HG03460 (cell line): ENCODE data around the gene CDK11B.

Experiments
- ATAC-seq: cut with Tn5 transposase; IDR thresholded peaks from one replicate; pipeline ENCODE4 v1.9.1; 2021; ENCODE audit not compliant: unreplicated experiment

Gene CDK11B

GRCh38 chr1:1617516-1617915, 41.3 kb downstream of the CDK11B start:
- ATAC-seq: no peak

DNA sequence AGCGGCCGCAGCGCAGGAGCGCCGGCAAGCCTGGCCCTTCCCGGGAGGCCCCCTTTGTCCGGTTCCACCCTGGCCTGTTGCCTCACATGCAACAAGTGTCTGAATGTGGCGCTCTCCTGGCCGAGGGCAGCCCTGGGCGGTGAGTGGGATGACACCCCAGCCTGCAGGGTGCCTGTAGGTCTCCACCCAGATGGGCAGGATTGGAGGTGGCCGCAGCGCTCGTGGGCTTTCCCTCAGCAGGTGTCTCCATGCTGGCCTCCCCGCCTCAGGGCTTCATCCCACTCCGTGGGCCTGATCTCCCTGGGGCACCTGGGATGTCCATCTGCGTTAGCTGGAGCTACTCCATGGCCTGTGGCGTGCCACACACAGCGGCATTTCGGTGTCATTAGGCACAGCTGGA, 42.0 kb downstream of the CDK11B start:
- no peak for ATAC-seq

DNA sequence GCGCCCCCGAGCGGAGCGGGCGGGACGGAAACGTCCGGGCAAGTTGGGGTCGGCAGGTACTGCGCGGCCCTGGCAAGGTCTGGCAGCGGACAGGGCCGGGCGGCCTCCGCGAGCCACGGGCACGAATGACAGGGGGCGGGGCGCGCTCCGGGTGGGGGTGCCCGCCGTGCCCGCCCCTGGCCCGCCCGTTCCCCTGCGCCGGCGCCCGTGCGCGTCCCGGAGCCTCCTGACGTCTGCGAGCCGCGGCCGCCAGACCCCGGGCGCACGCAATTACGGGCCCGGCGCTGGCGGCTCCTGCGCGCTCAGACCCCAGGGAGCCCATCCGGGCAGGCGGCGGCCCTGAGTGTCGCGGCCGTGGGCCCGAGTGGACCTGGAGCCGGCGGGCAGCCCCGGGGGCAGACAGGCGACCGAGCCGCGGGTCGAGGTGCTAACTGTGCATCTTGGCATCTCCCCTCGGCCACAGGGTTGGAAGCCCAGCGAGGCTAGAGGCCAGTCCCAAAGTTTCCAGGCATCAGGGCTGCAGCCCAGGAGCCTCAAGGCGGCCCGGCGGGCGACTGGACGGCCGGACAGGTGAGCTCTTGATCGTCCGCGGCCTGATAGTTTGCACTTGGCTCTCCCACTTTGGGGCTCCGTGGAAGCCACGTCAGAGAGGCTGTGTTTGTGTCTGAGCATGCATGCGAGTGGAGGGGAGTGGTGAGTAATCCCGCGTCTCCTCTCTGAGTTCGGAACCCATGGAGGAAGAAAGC, 42.6 kb downstream of the CDK11B start:
- ATAC-seq: peak; percentile 38

GRCh38 chr1:1615256-1616044, 43.4 kb downstream of the CDK11B start, which contains the start of gene MIB2:
MIB2 (plus strand) TSS chr1:1615500; CDS start chr1:1623453, 7,953 bp downstream.
- peak; percentile 79 for ATAC-seq

- no peak for ATAC-seq
These were observed 43.9 kb downstream of the CDK11B start for GRCh38 chr1:1614954-1615255.

- no peak for ATAC-seq
These were observed 44.4 kb downstream of the CDK11B start for GRCh38 chr1:1614204-1614953.

DNA sequence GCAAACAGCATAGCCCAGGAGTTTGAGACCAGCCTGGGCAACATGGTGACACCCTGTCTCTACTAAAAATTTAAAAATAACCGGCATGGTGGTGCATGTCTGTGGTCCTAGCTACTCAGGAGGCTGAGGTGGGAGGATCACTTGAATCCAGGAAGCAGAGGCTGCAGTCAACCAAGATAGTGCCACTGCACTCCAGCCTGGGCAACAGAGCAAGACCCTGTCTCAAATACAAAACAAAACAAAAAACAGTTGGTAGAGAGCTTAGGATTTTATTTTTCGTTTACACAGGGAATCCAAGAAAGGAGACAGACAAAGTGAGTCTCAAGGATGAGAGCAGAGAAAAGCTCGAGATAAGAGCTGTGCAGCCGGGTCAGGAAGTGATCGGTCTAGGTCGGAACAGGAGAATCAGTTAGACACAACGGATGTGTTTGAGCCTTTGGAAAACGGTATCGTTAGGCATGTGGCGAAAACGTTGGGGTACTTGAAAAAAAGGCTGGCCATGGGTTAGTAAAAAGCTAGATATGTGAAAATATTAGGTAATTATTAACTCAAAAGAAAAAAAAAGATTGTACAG, 45.2 kb downstream of the CDK11B start:
- no peak for ATAC-seq

- no peak for ATAC-seq
These were observed 46.8 kb downstream of the CDK11B start for GRCh38 chr1:1612104-1612400.

GRCh38 chr1:1610796-1611195, 48.0 kb downstream of the CDK11B start:
- ATAC-seq: no peak

- ATAC-seq: no peak
These were observed 48.9 kb downstream of the CDK11B start for GRCh38 chr1:1609822-1610485.

DNA sequence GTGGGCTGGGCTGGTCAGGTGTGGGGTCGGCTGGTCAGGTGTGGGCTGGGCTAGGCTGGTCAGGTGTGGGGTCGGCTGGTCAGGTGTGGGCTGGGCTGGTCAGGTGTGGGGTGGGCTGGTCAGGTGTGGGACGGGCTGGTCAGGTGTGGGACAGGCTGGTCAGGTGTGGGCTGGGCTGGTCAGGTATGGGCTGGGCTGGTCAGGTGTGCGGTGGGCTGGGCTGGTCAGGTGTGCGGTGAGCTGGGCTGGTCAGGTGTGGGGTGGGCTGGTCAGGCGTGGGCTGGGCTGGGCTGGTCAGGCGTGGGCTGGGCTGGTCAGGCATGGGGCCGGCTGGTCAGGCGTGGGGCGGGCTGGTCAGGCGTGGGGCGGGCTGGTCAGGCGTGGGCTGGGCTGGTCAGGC, 52.6 kb downstream of the CDK11B start:
- ATAC-seq: no peak

GRCh38 chr1:1605724-1606123, 53.1 kb downstream of the CDK11B start:
- no peak for ATAC-seq

- no peak for ATAC-seq
These were observed 53.7 kb downstream of the CDK11B start for GRCh38 chr1:1605034-1605591.

DNA sequence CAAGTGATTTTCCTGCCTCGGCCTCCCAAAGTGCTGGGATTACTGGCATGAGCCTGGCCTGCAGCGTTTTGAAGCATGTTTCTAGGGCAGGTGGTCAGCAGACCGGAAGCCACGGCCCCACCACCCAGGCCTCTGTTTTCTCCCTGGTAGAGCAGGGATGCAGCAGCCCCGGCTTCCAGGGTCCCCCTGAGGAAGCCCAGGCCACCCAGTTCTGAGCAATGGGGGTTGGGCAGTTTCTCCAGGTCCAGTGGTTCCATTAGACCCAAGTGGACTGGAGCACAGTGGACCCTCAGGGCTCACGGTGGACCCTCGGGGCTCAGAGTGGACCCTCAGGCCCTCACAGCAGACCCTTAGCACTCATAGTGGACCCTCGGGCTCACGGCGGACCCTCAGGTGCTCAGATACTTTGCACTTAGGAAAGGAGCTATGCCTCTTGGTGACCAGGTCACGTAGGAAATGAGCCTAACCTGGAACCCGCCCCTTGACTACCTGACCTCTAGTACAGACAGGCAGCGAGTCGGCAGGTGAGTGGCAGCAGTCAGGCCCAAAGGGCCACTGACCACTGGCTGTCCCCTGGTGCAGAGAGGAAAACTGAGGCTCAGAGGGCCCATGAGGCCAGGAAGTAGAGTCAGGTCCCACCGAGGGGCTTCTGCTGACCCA, 54.3 kb downstream of the CDK11B start:
- ATAC-seq: no peak

GRCh38 chr1:1603671-1604373, 55.0 kb downstream of the CDK11B start:
- ATAC-seq: no peak

GRCh38 chr1:1602968-1603506, 55.8 kb downstream of the CDK11B start:
- no peak for ATAC-seq

DNA sequence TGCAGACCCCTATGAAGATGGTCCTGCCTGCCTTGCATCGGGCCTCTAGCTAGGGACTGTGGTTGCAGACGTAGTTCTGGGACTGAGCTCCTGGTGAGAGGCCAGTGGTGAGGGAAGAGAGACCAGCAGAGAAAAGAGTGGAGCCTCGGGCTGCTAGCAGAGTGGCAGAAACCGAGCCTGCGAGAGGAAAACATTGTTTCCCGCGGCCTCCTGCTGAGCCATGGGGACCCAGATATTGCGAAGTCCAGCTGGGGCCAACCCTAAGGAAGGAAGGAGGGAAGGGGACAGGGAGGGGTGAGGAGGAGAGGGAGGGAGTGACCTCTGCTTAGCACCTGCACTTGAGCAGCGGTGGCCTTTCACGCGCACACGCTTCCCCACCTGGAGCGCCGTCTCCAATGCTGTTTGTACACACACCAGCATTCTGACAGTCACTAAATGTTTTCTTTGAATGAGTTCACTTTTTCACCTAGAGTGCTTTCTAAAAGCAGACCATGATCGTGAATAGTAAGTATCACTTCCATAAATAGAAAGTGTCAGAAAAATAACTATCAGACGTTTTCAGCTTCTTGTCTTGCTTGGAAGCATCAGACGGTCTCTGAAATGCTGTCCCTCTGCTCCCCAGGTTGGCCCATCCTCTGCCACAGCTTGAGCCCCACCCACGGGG, 56.4 kb downstream of the CDK11B start:
- ATAC-seq: no peak

- ATAC-seq: no peak
These were observed 57.1 kb downstream of the CDK11B start for GRCh38 chr1:1601564-1602303.
